ENCODE measurements around the gene TTLL9.
A peak's percentile ranks its signal among the peaks of the same experiment; 100 is the strongest.
"Not testable (repeated sequence)": the region's sequence is repeated elsewhere in the genome, so short reads cannot be mapped to it uniquely, and the experiment has no call there.

Gene TTLL9

GRCh38 chr20:31869942-31870725, at the start of gene TTLL9, which contains the start of gene DUSP15:
TSS of gene TTLL9 (plus strand) at chr20:31870634. CDS start at chr20:31871127, 493 bp downstream.
TSS of gene DUSP15 (minus strand) at chr20:31870527. CDS start at chr20:31870337, 190 bp downstream.
- peak within 1 kb of the TSS in 13 of 21 experiments; percentile 23 to 85 (median 54) for H3K27ac ChIP-seq
- H3K4me3 ChIP-seq = peak within 1 kb of the TSS; percentile 35 to 60 (median 48)

GRCh38 chr20:31821427-31821826, 49.0 kb upstream of the TTLL9 start:
- H3K27ac ChIP-seq = no peak overlapping the region
- H3K4me3 ChIP-seq = no peak overlapping the region

- no peak overlapping the region for H3K27ac ChIP-seq
- H3K4me3 ChIP-seq = peak overlapping the region in 1 of 7 experiments; percentile 19
Measured at GRCh38 chr20:31822421-31823330, 47.8 kb upstream of the TTLL9 start.

DNA sequence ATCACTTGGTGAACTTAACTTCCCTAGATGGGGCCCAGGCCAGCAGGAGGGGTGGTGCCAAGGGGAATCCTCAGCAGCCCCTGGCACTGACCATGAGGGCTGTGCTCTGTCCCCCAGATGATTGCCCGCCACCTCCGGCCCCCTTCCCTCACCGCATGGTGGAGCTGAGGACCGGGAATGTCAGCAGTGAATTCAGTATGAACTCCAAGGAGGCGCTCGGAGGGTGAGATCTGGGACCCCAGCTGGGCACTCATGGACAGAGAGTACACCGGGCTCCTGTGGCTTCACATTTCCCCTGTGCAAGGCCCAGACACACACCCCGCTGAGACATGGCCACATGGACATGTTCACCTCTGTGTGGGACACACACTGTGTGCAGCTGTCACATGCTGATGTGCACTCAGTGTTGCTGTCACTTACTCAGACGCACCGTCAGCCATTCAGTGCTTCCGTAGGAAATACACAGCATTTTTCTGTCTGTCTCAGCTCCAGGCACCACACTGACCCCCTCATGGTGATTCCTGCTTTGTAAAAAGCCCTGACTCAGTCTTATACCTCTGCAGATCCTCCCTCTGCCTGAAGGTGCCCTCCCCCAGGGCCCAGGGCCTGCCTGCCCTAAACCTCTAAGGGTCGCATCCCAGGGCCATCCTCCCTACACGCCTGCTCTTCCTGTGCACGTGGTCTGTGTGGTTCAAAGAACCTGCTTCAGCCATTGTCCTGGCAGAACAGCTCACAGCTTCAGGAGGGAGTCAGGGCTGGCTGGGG, 46.9 kb upstream of the TTLL9 start:
- H3K4me3 ChIP-seq = no peak overlapping the region
- no peak overlapping the region for H3K27ac ChIP-seq

- Histone ChIP-seq H3K27ac (no peak overlapping the region), H3K4me3 (no peak overlapping the region)
Measured at GRCh38 chr20:31824125-31824485, 46.3 kb upstream of the TTLL9 start.

DNA sequence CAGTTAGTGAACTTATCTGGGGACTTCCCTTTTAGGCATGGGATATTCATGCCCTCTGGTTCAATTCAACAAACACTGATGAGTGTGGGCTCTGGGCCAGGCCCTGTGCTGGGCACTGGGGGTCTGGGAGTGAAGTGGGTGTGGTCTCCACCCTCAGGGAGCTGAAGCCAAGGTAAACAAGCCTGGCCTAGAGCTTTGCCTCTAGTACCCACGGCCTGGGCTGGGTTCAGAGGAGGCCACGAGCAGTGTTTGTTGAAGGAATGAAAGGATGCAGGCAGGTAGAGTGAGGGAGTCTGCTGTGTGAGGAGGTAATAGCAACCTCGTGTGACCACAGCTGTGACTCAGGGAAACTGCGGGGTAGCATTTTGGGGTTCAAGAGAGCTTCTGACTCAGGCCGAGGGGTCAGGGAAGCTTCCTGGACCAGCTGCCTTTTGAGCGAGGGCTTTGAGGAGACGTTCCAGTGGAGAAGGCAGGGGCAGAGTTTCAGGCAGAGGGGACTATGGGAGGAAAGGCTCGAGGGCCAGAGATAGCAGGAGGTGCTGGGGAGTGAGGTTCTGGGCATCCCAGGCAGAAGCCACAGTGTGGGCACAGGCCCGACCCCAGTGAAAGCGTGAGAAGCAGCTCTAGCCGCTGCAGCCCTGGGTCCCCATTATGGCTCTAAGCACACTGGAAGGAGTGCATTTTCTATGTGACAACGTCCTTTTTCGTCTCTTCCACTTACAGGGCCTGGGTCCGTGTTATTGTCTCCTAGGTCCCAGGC, 45.7 kb upstream of the TTLL9 start:
- H3K27ac ChIP-seq = no peak overlapping the region

GRCh38 chr20:31826074-31826473, 44.4 kb upstream of the TTLL9 start:
- Histone ChIP-seq H3K4me3 (no peak overlapping the region), H3K27ac (no peak overlapping the region)

More for the DNA sequence above, 45.7 kb upstream of the TTLL9 start:
- H3K4me3 ChIP-seq = no peak overlapping the region

DNA sequence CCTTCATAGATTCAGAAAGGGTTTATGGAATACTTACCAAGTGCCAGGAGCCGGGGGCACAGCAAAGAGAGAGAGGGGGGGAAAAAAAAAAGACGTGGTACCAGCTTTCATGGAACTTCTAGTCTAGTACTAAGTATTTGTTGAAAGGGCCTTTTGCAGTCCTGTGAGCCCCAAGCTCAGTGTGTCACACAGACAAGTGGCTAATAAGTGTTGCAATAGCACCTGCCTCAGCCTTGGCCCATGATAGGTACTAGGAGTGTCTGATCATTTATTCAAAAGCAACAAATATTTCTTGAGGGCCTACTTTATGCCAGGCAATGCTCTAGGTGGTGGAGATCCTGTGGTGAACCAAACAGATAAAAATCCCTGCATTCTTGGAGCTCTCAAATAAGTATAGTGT, 43.4 kb upstream of the TTLL9 start:
- H3K27ac ChIP-seq = no peak overlapping the region
- no peak overlapping the region for H3K4me3 ChIP-seq

GRCh38 chr20:31828016-31828415, 42.4 kb upstream of the TTLL9 start:
- not testable (repeated sequence) for H3K4me3 ChIP-seq, H3K27ac ChIP-seq

DNA sequence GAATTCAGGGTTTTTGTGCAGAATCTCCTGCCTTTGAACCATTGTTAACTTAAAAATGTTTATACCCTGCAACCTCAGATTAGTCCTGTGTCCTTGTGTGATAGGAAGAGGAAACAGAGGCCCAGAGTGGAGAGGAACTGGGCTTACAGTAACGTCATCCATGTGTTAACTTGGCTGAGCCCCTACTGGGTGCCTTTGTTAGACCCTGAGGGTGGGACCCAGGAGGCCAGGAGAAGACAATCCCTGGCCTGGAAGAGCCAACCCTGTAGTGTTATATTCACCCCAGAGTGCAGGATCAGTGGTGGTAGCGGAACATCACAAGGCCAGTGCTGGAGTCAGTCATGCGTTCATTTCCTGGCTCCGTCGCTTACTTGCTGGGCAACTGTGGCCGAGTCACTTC, 40.7 kb upstream of the TTLL9 start:
- H3K4me3 ChIP-seq = no peak overlapping the region
- no peak overlapping the region for H3K27ac ChIP-seq

GRCh38 chr20:31830406-31830981, 39.9 kb upstream of the TTLL9 start:
- no peak overlapping the region for H3K4me3 ChIP-seq
- no peak overlapping the region for H3K27ac ChIP-seq

DNA sequence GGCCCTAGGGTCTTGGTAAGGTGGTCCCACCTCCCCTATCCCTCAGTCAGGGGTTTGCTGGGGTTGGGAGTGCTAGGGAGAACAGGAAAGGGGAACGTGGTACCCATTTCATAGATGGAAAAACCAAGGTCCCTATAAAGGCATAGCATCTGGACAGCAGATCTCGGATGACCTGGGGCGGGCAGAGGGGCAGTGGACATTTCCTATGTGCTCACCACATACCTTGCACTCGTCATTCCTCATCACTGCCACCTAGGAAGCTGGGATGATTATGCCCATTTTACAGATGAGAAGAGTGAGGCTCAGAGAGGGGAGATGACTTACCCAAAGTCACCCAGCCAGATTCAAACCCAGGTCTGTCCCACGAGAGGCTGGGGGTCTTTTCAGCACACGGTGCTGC, 39.2 kb upstream of the TTLL9 start:
- H3K4me3 ChIP-seq = no peak overlapping the region
- no peak overlapping the region for H3K27ac ChIP-seq

DNA sequence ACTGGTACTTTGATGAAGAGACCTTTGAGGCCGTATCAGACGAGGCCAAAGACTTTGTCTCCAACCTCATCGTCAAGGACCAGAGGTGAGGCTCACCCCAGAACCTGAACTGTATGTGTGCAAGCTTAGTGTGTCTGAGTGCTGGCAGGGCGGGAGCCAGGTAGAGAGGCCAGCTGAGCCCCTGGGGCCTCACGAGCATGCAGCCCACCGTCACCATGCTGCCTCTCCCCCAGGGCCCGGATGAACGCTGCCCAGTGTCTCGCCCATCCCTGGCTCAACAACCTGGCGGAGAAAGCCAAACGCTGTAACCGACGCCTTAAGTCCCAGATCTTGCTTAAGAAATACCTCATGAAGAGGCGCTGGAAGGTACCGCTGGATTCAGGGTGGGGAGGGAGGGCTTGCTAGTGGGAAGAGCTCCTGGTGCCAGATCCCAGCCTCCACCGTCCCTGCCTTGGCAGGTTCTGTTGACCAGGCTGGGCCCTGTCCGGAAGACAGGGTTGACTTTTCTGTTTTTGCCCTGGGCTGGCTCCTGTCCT, 38.6 kb upstream of the TTLL9 start:
- no peak overlapping the region for H3K4me3 ChIP-seq
- H3K27ac ChIP-seq = no peak overlapping the region

DNA sequence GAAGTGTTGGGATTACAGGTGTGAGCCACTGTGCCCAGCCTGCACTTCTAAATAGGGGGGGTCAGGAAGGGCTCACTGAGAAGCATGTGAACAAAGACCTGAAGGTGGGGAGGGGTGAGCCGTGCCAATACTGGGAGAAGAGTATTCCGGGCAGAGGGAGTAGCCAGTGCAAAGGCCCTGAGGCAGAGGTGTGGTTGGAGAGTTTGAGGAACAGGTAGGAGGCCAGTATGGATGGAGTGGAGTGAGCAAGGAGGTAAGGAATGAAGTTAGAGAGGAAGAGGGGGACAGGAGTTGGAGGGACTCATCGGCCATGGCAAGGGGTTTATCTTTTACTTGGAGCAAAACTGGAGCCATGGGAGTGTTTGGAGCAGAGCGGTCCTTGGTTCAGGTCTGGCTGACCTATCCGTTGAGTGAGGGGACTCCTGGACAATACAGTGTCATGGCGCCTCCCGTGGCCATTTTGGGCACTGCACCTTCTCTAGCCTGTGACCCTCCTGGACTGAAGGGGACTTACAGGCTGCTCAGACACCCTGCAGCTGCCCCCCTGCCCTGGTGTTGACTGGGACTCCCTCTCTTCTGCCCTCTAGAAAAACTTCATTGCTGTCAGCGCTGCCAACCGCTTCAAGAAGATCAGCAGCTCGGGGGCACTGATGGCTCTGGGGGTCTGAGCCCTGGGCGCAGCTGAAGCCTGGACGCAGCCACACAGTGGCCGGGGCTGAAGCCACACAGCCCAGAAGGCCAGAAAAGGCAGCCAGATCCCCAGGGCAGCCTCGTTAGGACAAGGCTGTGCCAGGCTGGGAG, 37.1 kb upstream of the TTLL9 start:
- Histone ChIP-seq H3K4me3 (no peak overlapping the region), H3K27ac (no peak overlapping the region)

GRCh38 chr20:31833931-31834521, 36.4 kb upstream of the TTLL9 start:
- no peak overlapping the region for H3K4me3 ChIP-seq
- H3K27ac ChIP-seq = no peak overlapping the region

- no peak overlapping the region for H3K4me3 ChIP-seq
- H3K27ac ChIP-seq = no peak overlapping the region
Measured at GRCh38 chr20:31835554-31835953, 34.9 kb upstream of the TTLL9 start.

- Histone ChIP-seq H3K27ac (no peak overlapping the region), H3K4me3 (no peak overlapping the region)
Measured at GRCh38 chr20:31835977-31836852, 34.2 kb upstream of the TTLL9 start.
